Activated naive CD8-positive, alpha-beta T cell treated with anti-CD3 and anti-CD28 coated beads, Interleukin-2, amount 50 U/mL, for 16 hours (primary cell): ENCODE results near the gene LTBP1.
"Not testable (repeated sequence)": the region's sequence is repeated elsewhere in the genome, so short reads cannot be mapped to it uniquely, and the experiment has no call there.

Experiments
- DNase-seq: peaks from one replicate; pipeline ENCODE4 v3.0.0-alpha.2; 2020; ENCODE audit warnings: low read depth, low spot score

The LTBP1 gene

GRCh38 chr2:33136566-33136965 is 189.8 kb downstream of the LTBP1 start:
- no peak for DNase-seq

- DNase-seq, result no peak
Measured at GRCh38 chr2:33137331-33137730, 190.6 kb downstream of the LTBP1 start.

- no peak for DNase-seq
Measured at GRCh38 chr2:33139949-33140348, 193.2 kb downstream of the LTBP1 start.

- DNase-seq, result no peak
Measured at GRCh38 chr2:33141476-33141875, 194.7 kb downstream of the LTBP1 start.

GRCh38 chr2:33142810-33143209 is 196.1 kb downstream of the LTBP1 start:
- no peak for DNase-seq

GRCh38 chr2:33144243-33144642 is 197.5 kb downstream of the LTBP1 start:
- DNase-seq, result no peak

GRCh38 chr2:33145459-33145858 is 198.7 kb downstream of the LTBP1 start:
- DNase-seq, result no peak

- DNase-seq, result no peak
Measured at GRCh38 chr2:33146102-33146501, 199.3 kb downstream of the LTBP1 start.

- DNase-seq, result no peak
Measured at GRCh38 chr2:33153008-33153407, 206.3 kb downstream of the LTBP1 start.

- no peak for DNase-seq
Measured at GRCh38 chr2:33158482-33159003, 211.8 kb downstream of the LTBP1 start.

GRCh38 chr2:33160191-33160590 is 213.4 kb downstream of the LTBP1 start:
- no peak for DNase-seq

- DNase-seq, result no peak
Measured at GRCh38 chr2:33166287-33166881, 219.6 kb downstream of the LTBP1 start.

- DNase-seq, result no peak
Measured at GRCh38 chr2:33167622-33168245, 221.0 kb downstream of the LTBP1 start.

- DNase-seq, result no peak
Measured at GRCh38 chr2:33168425-33168824, 221.7 kb downstream of the LTBP1 start.

GRCh38 chr2:33168922-33169321 is 222.2 kb downstream of the LTBP1 start:
- DNase-seq, result no peak

GRCh38 chr2:33170251-33170650 is 223.5 kb downstream of the LTBP1 start:
- DNase-seq, result not testable (repeated sequence)

GRCh38 chr2:33177627-33178026 is 230.9 kb downstream of the LTBP1 start:
- DNase-seq, result no peak

- DNase-seq, result no peak
Measured at GRCh38 chr2:33178209-33178608, 231.5 kb downstream of the LTBP1 start.

GRCh38 chr2:33180915-33181314 is 234.2 kb downstream of the LTBP1 start:
- DNase-seq, result no peak

- DNase-seq, result no peak
Measured at GRCh38 chr2:33181466-33181865, 234.7 kb downstream of the LTBP1 start.

- DNase-seq, result no peak
Measured at GRCh38 chr2:33184041-33184440, 237.3 kb downstream of the LTBP1 start.

GRCh38 chr2:33186937-33187336 is 240.2 kb downstream of the LTBP1 start:
- no peak for DNase-seq

- DNase-seq, result no peak
Measured at GRCh38 chr2:33188799-33189198, 242.0 kb downstream of the LTBP1 start.
